Type B pancreatic cell (in vitro differentiated cells): ENCODE data around the gene NDFIP2. TPM values are rescaled to one million over a fixed set of nuclear protein-coding genes. Genes with fewer than 3 reads are reported as not detected.

ENCODE experiments used
- DNase-seq: peaks from one replicate; pipeline ENCODE4 v3.0.0; 2021; ENCODE audit warnings: mixed read lengths; ENCODE audit not compliant: unreplicated experiment; ENCODE audit errors: extremely low spot score
- H3K27ac Mint-ChIP-seq: 2 replicates; pipeline ENCODE4 v1.8.0; 2021; ENCODE audit warnings: mild to moderate bottlenecking, mixed read lengths
- H3K27me3 Mint-ChIP-seq: 2 replicates; pipeline ENCODE4 v1.8.0; 2021; ENCODE audit warnings: mixed read lengths
- H3K36me3 Mint-ChIP-seq: 2 replicates; pipeline ENCODE4 v1.8.0; 2021; ENCODE audit warnings: mixed read lengths
- H3K4me1 Mint-ChIP-seq: one replicate; pipeline ENCODE4 v1.8.0; 2021; ENCODE audit warnings: mixed read lengths; ENCODE audit not compliant: unreplicated experiment
- H3K4me3 Mint-ChIP-seq: 2 replicates; pipeline ENCODE4 v1.8.0; 2021; ENCODE audit warnings: mild to moderate bottlenecking, mixed read lengths
- H3K9me3 Mint-ChIP-seq: 2 replicates; pipeline ENCODE4 v1.8.0; 2021; ENCODE audit warnings: mixed read lengths
- total RNA-seq: library from RNA; stranded (reverse); gene quantifications from 2 replicates; pipeline ENCODE4 v1.2.1, GENCODE V29; 2021; ENCODE audit warnings: low replicate concordance
- TF ChIP-seq, protein P1 (sequence below): fragments of 200-600 bp; sonication (generic); conservative IDR thresholded peaks from 2 replicates; pipeline ENCODE4 v1.5.0; 2021; ENCODE audit warnings: antibody characterized with exemption, mild to moderate bottlenecking

NDFIP2 gene
- total RNA-seq, 1 donor from 2014 or later, result 41.7 TPM

DNA sequence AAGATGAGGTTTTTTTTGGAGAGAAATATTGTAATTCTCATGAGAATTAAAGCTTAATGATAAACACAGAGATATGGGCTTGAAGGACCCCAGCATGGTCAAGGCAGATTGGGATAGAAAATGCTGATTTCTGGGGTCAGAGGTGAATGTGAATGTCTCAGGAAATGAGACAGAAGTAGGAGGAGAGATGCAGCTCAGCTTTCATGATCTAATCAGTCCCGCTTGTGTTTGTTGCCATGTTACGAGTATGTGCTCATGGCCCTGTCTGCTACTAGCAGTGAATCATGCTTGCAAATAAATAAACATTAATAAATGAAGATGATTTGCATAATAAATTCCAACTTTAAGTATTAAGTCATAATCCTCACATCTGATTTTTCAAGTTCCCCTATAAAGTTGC lies 23.0 kb upstream of the NDFIP2 start:
- Mint-ChIP-seq H3K27me3 (no peaks in the 10 kb centered on the region), H3K9me3 (peaks cover 11% of the 10 kb centered on the region), H3K27ac (no peak overlapping the region), H3K4me3 (no peak overlapping the region), H3K4me1 (peaks cover 13% of the 10 kb centered on the region), H3K36me3 (peaks cover 3% of the 10 kb centered on the region)
- DNase-seq, result no peak
- TF ChIP-seq, protein P1, sequence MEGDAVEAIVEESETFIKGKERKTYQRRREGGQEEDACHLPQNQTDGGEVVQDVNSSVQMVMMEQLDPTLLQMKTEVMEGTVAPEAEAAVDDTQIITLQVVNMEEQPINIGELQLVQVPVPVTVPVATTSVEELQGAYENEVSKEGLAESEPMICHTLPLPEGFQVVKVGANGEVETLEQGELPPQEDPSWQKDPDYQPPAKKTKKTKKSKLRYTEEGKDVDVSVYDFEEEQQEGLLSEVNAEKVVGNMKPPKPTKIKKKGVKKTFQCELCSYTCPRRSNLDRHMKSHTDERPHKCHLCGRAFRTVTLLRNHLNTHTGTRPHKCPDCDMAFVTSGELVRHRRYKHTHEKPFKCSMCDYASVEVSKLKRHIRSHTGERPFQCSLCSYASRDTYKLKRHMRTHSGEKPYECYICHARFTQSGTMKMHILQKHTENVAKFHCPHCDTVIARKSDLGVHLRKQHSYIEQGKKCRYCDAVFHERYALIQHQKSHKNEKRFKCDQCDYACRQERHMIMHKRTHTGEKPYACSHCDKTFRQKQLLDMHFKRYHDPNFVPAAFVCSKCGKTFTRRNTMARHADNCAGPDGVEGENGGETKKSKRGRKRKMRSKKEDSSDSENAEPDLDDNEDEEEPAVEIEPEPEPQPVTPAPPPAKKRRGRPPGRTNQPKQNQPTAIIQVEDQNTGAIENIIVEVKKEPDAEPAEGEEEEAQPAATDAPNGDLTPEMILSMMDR, result no peak

DNA sequence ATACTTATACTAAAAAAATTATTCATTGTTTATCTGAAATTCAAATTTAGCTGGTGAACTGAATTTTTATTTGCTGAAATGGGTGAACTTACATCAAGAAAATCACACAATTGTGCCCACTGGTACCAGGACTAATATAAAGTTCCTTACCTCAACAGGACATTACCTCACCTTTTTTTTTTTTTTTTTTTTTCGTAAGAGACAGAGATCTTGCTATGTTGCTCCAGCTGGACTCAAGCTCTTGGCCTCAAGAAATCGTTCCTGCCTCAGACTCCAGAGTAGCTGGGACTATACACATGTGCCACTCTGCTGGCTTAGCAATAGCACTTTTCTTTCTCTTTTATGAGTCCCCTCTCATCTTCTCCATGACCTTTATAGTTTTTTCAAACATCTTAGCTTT lies 22.5 kb upstream of the NDFIP2 start:
- Mint-ChIP-seq H3K9me3 (peaks cover 11% of the 10 kb centered on the region), H3K4me3 (no peak overlapping the region), H3K36me3 (peaks cover 3% of the 10 kb centered on the region), H3K27ac (no peak overlapping the region), H3K4me1 (peaks cover 13% of the 10 kb centered on the region), H3K27me3 (no peaks in the 10 kb centered on the region)
- no peak for DNase-seq
- TF ChIP-seq, protein P1, result no peak

DNA sequence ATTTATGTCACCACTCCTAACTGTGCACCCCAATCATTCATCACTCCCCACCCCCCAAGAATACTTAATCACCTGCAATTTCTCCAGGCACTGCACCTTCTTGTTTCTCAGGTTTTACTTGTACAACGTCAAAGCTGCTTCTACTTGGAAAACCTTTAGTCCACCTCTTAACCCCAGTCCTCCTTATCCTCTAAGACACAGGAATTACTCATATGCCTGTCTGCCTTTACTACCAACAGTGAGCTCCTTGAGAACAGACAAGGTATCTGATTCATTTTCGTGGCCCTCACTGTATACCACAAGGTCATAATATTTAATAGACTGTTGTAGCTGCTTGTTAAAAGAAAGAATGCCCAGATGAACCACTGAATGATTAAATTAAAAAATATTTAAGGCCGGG lies 21.0 kb upstream of the NDFIP2 start:
- Mint-ChIP-seq H3K27me3 (no peaks in the 10 kb centered on the region), H3K27ac (peak overlapping the region; percentile 80), H3K4me1 (peaks cover 13% of the 10 kb centered on the region), H3K36me3 (peaks cover 3% of the 10 kb centered on the region), H3K4me3 (peak overlapping the region; percentile 38), H3K9me3 (peaks cover 11% of the 10 kb centered on the region)
- TF ChIP-seq, protein P1, result no peak
- DNase-seq, result no peak

DNA sequence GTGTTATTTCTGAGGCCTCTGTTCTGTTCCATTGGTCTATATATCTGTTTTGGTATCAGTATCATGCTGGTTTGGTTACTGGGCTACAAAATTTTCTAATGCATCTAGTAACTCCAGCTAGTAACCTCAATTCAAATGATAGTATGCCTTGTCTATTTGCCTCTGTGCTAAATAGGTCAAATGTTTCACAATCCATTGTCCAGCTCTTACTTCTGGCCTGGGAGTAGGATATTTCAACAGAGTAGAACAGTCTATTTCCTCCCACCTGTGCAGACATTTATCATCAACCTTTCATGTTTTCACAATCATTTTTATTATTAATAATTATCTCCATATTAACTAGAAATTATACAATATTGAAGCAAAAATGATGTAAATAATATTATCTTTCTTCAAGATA lies 18.1 kb upstream of the NDFIP2 start:
- no peaks in the 10 kb centered on the region for H3K27me3 Mint-ChIP-seq
- H3K4me1 Mint-ChIP-seq, result peaks cover 7% of the 10 kb centered on the region
- TF ChIP-seq, protein P1, result no peak
- no peak for DNase-seq
- no peak overlapping the region for H3K27ac Mint-ChIP-seq
- peaks cover 3% of the 10 kb centered on the region for H3K36me3 Mint-ChIP-seq
- no peak overlapping the region for H3K4me3 Mint-ChIP-seq
- H3K9me3 Mint-ChIP-seq, result peaks cover 6% of the 10 kb centered on the region

DNA sequence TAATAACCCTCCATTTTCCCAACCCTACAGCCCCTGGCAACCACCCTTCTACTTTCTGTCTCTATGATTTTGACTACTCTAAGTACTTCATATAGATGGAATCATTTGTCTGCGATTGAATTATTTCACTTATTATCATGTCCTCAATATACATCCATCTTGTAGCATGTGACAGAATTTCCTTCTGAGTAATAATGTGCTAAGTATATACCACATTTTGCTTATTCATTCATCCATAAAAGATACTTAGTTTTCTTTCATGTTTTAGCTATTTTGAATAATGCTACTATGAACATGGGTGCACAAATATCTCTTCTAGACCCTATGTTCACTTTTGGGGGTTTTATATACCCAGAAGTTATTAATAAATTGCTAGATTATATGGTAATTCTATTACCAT lies 17.4 kb upstream of the NDFIP2 start:
- Mint-ChIP-seq H3K4me1 (peaks cover 7% of the 10 kb centered on the region), H3K4me3 (no peak overlapping the region), H3K36me3 (peaks cover 3% of the 10 kb centered on the region), H3K9me3 (peaks cover 6% of the 10 kb centered on the region), H3K27me3 (no peaks in the 10 kb centered on the region), H3K27ac (no peak overlapping the region)
- TF ChIP-seq, protein P1, result no peak
- no peak for DNase-seq

DNA sequence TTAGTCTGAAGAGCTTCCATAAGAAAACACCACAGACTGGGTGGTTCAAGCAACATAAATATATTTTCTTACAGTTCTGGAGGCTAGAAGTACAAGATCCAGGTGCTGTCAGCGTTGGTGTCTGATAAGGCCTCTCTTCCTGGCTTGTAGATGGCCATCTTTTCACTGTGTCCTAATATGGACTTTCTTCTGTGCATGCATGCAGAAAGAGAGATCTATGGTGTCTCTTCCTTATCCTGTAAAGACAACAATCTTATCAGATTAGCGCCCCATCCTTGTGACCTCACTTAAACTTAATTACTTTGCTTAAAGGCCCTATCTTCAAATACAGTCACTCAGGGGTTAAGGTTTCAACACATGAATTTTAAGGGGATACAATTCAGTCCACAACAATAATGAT lies 14.1 kb upstream of the NDFIP2 start:
- Mint-ChIP-seq H3K36me3 (peaks cover 3% of the 10 kb centered on the region), H3K4me3 (no peak overlapping the region), H3K27me3 (no peaks in the 10 kb centered on the region), H3K4me1 (no peaks in the 10 kb centered on the region), H3K9me3 (no peaks in the 10 kb centered on the region), H3K27ac (no peak overlapping the region)
- TF ChIP-seq, protein P1, result no peak
- DNase-seq, result no peak
